HCT116 (cell line): ENCODE measurements around the gene COA1.

Experiments used
- CTCF ChIP-seq, 3 experiments: fragments of 200-600 bp in 1 of 3; sonication (generic) in 1 of 3; IDR thresholded peaks in 2 of 3; conservative IDR thresholded peaks in 1 of 3; 2 replicates each; pipeline ENCODE4 v1.5.1; 2012 to 2017; ENCODE audit warnings: low read depth in 2 of 3, low read length in 2 of 3, antibody characterized with exemption in 1 of 3, borderline replicate concordance in 1 of 3, control low read depth in 1 of 3, mild to moderate bottlenecking in 1 of 3, mixed read lengths in 1 of 3, mixed run types in 1 of 3, moderate library complexity in 1 of 3; ENCODE audit not compliant: insufficient read depth in 1 of 3
- POLR2A ChIP-seq: IDR thresholded peaks from 2 replicates; pipeline ENCODE4 v1.7.0; 2011; ENCODE audit warnings: borderline replicate concordance; ENCODE audit not compliant: insufficient read depth, insufficient read length; ENCODE audit errors: extremely low read depth
- POLR2AphosphoS5 ChIP-seq: IDR thresholded peaks from 2 replicates; pipeline ENCODE4 v1.6.1; 2011; ENCODE audit warnings: mild to moderate bottlenecking, low read depth, low read length, moderate library complexity
- RAD21 ChIP-seq: IDR thresholded peaks from 2 replicates; pipeline ENCODE4 v1.6.1; 2012; ENCODE audit warnings: low read depth, mild to moderate bottlenecking

- TF ChIP-seq POLR2AphosphoS5 (no peak), RAD21 (no peak), POLR2A (no peak), CTCF (IDR thresholded peaks at IDR 0.05 in 2 of 3, conservative IDR thresholded peaks at IDR 0.05 in 1 of 3; ENCODE audit: borderline replicate concordance in 1 of 3, insufficient read depth in 1 of 3, low read depth in 2 of 3, low read length in 2 of 3) (no peak)
These were observed 34.9 kb downstream of the COA1 start for GRCh38 chr7:43694399-43694748.
